CD14-positive monocyte (primary cell): ENCODE data around the gene RHBDL1. TPM values are rescaled to one million over a fixed set of nuclear protein-coding genes. Genes with fewer than 3 reads are reported as not detected.

Experiments
- DNase-seq, 3 donors: peaks; one replicate each; pipeline ENCODE4 v3.0.0-alpha.2; 2011 to 2022
- H2AFZ ChIP-seq: 2 replicates; pipeline ENCODE4 v1.6.0; 2012; ENCODE audit warnings: mild to moderate bottlenecking, low read depth, low read length, inconsistent platforms; ENCODE audit not compliant: insufficient read depth, poor library complexity, severe bottlenecking
- H3K27ac ChIP-seq, 2 donors: 1 replicate in 1 of 2; 2 replicates in 1 of 2; pipeline ENCODE4 v1.5.1; 2012 to 2013; ENCODE audit warnings: low read length in 2 of 2, control low read depth in 1 of 2, inconsistent platforms in 1 of 2, low read depth in 1 of 2, mild to moderate bottlenecking in 1 of 2
- H3K27me3 ChIP-seq, 2 donors: one replicate each; pipeline versions ENCODE4 v1.6.0 to v1.6.1; 2011 to 2013; ENCODE audit warnings: low read length in 2 of 2; ENCODE audit not compliant: control insufficient read depth in 2 of 2, insufficient read depth in 2 of 2
- H3K36me3 ChIP-seq, 2 donors: replicated peaks in 1 of 2; 1 replicate in 1 of 2; 2 replicates in 1 of 2; pipeline versions ENCODE4 v1.5.1 to v1.6.1; 2012 to 2013; ENCODE audit warnings: low read length in 2 of 2, control low read depth in 1 of 2, inconsistent platforms in 1 of 2, mild to moderate bottlenecking in 1 of 2; ENCODE audit not compliant: insufficient read depth in 2 of 2, control insufficient read depth in 1 of 2
- H3K4me1 ChIP-seq, 2 donors: 1 replicate in 1 of 2; 2 replicates in 1 of 2; pipeline versions ENCODE4 v1.5.1 to v1.6.1; 2012 to 2013; ENCODE audit warnings: low read length in 2 of 2, control low read depth in 1 of 2, inconsistent platforms in 1 of 2, mild to moderate bottlenecking in 1 of 2, moderate library complexity in 1 of 2; ENCODE audit not compliant: insufficient read depth in 2 of 2, control insufficient read depth in 1 of 2
- H3K4me2 ChIP-seq: replicated peaks from 2 replicates; pipeline ENCODE3; 2012; ENCODE audit warnings: low read length, moderate library complexity, mild to moderate bottlenecking; ENCODE audit not compliant: poor library complexity, severe bottlenecking; ENCODE audit errors: extremely low read depth
- H3K4me3 ChIP-seq, 3 experiments: fragments of 200-600 bp in 1 of 3; sonication (generic) in 1 of 3; replicated peaks in 1 of 3; 1 replicate in 2 of 3; 2 replicates in 1 of 3; pipeline ENCODE4 v1.5.1; 2011 to 2013; ENCODE audit warnings: low read length in 3 of 3, mild to moderate bottlenecking in 3 of 3, control low read depth in 2 of 3, low read depth in 2 of 3, inconsistent platforms in 1 of 3, moderate library complexity in 1 of 3
- H3K79me2 ChIP-seq: 2 replicates; pipeline ENCODE4 v1.6.0; 2012; ENCODE audit warnings: mild to moderate bottlenecking, control low read depth, inconsistent platforms, low read length, moderate library complexity; ENCODE audit not compliant: insufficient read depth
- H3K9ac ChIP-seq: 2 replicates; pipeline ENCODE4 v1.6.0; 2017; ENCODE audit warnings: low read length, mild to moderate bottlenecking; ENCODE audit not compliant: insufficient read depth, poor library complexity, severe bottlenecking
- H3K9me3 ChIP-seq, 2 donors: replicated peaks in 1 of 2; 1 replicate in 1 of 2; 2 replicates in 1 of 2; pipeline versions ENCODE4 v1.5.1 to v1.6.1; 2012 to 2013; ENCODE audit warnings: low read length in 2 of 2, control low read depth in 1 of 2; ENCODE audit not compliant: control insufficient read depth in 1 of 2, insufficient read depth in 1 of 2
- H4K20me1 ChIP-seq: 2 replicates; pipeline ENCODE4 v1.6.0; 2012; ENCODE audit warnings: mild to moderate bottlenecking, low read length, control low read depth, moderate library complexity; ENCODE audit not compliant: insufficient read depth
- H3K27ac Mint-ChIP-seq, 7 donors: one replicate each; pipeline ENCODE4 v1.8.0; 2020; ENCODE audit warnings: mild to moderate bottlenecking in 7 of 7, mixed read lengths in 7 of 7, moderate library complexity in 6 of 7, inconsistent platforms in 2 of 7
- H3K27me3 Mint-ChIP-seq, 3 donors: one replicate each; pipeline ENCODE4 v1.8.0; 2021 to 2022; ENCODE audit warnings: low read depth in 3 of 3, mild to moderate bottlenecking in 3 of 3, mixed read lengths in 3 of 3, moderate library complexity in 3 of 3, inconsistent platforms in 1 of 3
- H3K36me3 Mint-ChIP-seq, 2 donors: one replicate each; pipeline ENCODE4 v1.8.0; 2020; ENCODE audit warnings: mixed read lengths in 2 of 2, inconsistent platforms in 1 of 2, mild to moderate bottlenecking in 1 of 2
- H3K4me1 Mint-ChIP-seq: one replicate; pipeline ENCODE4 v1.8.0; 2020; ENCODE audit warnings: mild to moderate bottlenecking, mixed read lengths
- H3K4me3 Mint-ChIP-seq, 2 donors: one replicate each; pipeline ENCODE4 v1.8.0; 2020; ENCODE audit warnings: mild to moderate bottlenecking in 2 of 2, mixed read lengths in 2 of 2, moderate library complexity in 1 of 2
- H3K9me3 Mint-ChIP-seq, 7 donors: one replicate each; pipeline ENCODE4 v1.8.0; 2020 to 2022; ENCODE audit warnings: mixed read lengths in 7 of 7, mild to moderate bottlenecking in 6 of 7, moderate library complexity in 6 of 7, inconsistent platforms in 2 of 7
- CTCF ChIP-seq: fragments of 200-600 bp; IDR thresholded peaks from one replicate; pipeline ENCODE4 v1.8.0; 2022; ENCODE audit warnings: antibody characterized with exemption, mild to moderate bottlenecking
- WGBS: methylation state at CpG from one replicate; pipeline ENCODE4 v1.1.5; 2013; ENCODE audit warnings: missing lambda C conversion rate; ENCODE audit not compliant: insufficient coverage; 5-methylcytosine and 5-hydroxymethylcytosine counted together
- intact Hi-C, 2 donors: fragments of 100-400 bp; cut with micrococcal nuclease; formaldehyde crosslinking; loops; one replicate each; pipeline versions ENCODE4 v1.15.0 to v1.15.1; 2023
- polyA plus RNA-seq, 3 donors: library from polyadenylated mRNA; depleted of rRNA in 1 of 3; unstranded in 2 of 3; stranded (reverse) in 1 of 3; fragments of 300-500 nt in 2 of 3; fragments of >200 nt in 1 of 3; fragmentation: Illumina TruSeq in 2 of 3; gene quantifications; 1 replicate in 2 of 3; 2 replicates in 1 of 3; pipeline ENCODE4 v1.2.3, GENCODE V29; 2012 to 2021

RHBDL1 gene
- polyA plus RNA-seq, 3 donors, result 1.3 TPM; not detected in 2

- Histone ChIP-seq H3K27ac (no peak overlapping the region), H3K36me3 (no peaks in the 10 kb centered on the region), H3K79me2 (no peaks in the 10 kb centered on the region), H2AFZ (no peak overlapping the region), H4K20me1 (peaks cover 18% of the 10 kb centered on the region), H3K4me3 (no peak overlapping the region), H3K27me3 (peaks cover 11 to 58% of the 10 kb centered on the region in 2 donors), H3K9me3 (peaks cover 4 to 9% of the 10 kb centered on the region in 2 donors), H3K4me2 (no peak overlapping the region), H3K9ac (no peak overlapping the region), H3K4me1 (peaks cover 32 to 48% of the 10 kb centered on the region in 2 donors)
- H3K4me3 Mint-ChIP-seq, result peak overlapping the region in 1 of 2 donors; percentile 20
- H3K36me3 Mint-ChIP-seq, result peaks cover 5 to 7% of the 10 kb centered on the region in 2 donors
- no peak overlapping the region for H3K27ac Mint-ChIP-seq
- peaks cover 0 to 4% (median 0%) of the 10 kb centered on the region in 7 donors for H3K9me3 Mint-ChIP-seq
- H3K4me1 Mint-ChIP-seq, result peaks cover 19% of the 10 kb centered on the region
- no peak for TF ChIP-seq CTCF
- WGBS, result 97% methylated on average over 4 of the region's 9 CpGs
- intact Hi-C loops, result no loop called here
- no peak for DNase-seq
- peaks cover 45 to 62% (median 46%) of the 10 kb centered on the region in 3 donors for H3K27me3 Mint-ChIP-seq
These were observed 42.9 kb downstream of the RHBDL1 start for GRCh38 chr16:718389-718788.

GRCh38 chr16:718922-719321 lies 43.5 kb downstream of the RHBDL1 start:
- Histone ChIP-seq H3K27me3 (peaks cover 11 to 53% of the 10 kb centered on the region in 2 donors), H4K20me1 (peaks cover 20% of the 10 kb centered on the region), H3K79me2 (no peaks in the 10 kb centered on the region), H3K36me3 (no peaks in the 10 kb centered on the region), H3K9ac (no peak overlapping the region), H2AFZ (no peak overlapping the region), H3K9me3 (peaks cover 4 to 9% of the 10 kb centered on the region in 2 donors), H3K27ac (no peak overlapping the region), H3K4me1 (peaks cover 32 to 48% of the 10 kb centered on the region in 2 donors), H3K4me2 (no peak overlapping the region), H3K4me3 (no peak overlapping the region)
- H3K9me3 Mint-ChIP-seq, result peaks cover 0 to 3% (median 0%) of the 10 kb centered on the region in 7 donors
- peaks cover 19% of the 10 kb centered on the region for H3K4me1 Mint-ChIP-seq
- no peak for TF ChIP-seq CTCF
- H3K27ac Mint-ChIP-seq, result no peak overlapping the region
- intact Hi-C loops, result no loop called here
- 95% methylated on average over 5 of the region's 6 CpGs for WGBS
- H3K36me3 Mint-ChIP-seq, result peaks cover 5 to 7% of the 10 kb centered on the region in 2 donors
- H3K4me3 Mint-ChIP-seq, result peak overlapping the region in 1 of 2 donors; percentile 87
- DNase-seq, result no peak
- peaks cover 40 to 57% (median 43%) of the 10 kb centered on the region in 3 donors for H3K27me3 Mint-ChIP-seq
